Neuronal stem cell (in vitro differentiated cells): ENCODE results near the gene ME2.

Experiments used
- DNase-seq: peaks from one replicate; pipeline ENCODE4 v3.0.0-alpha.2; 2013; ENCODE audit warnings: low spot score
- H2AFZ ChIP-seq: one replicate; pipeline ENCODE4 v1.6.1; 2013; ENCODE audit warnings: mild to moderate bottlenecking, low read length, inconsistent platforms
- H2AK5ac ChIP-seq: 2 replicates; pipeline ENCODE4 v1.6.1; 2013; ENCODE audit warnings: low read depth, mild to moderate bottlenecking, inconsistent platforms, low read length, moderate library complexity, mixed read lengths
- H2BK120ac ChIP-seq: 2 replicates; pipeline ENCODE4 v1.6.1; 2013; ENCODE audit warnings: low read depth, mild to moderate bottlenecking, inconsistent platforms, low read length, moderate library complexity, mixed read lengths
- H2BK12ac ChIP-seq: one replicate; pipeline ENCODE4 v1.6.1; 2013; ENCODE audit warnings: low read length, inconsistent platforms
- H2BK15ac ChIP-seq: 2 replicates; pipeline ENCODE4 v1.6.1; 2013; ENCODE audit warnings: mild to moderate bottlenecking, low read length, inconsistent platforms, mixed read lengths
- H2BK5ac ChIP-seq: one replicate; pipeline ENCODE4 v1.6.1; 2013; ENCODE audit warnings: inconsistent platforms, mild to moderate bottlenecking, low read length, moderate library complexity
- H3K14ac ChIP-seq: one replicate; pipeline ENCODE4 v1.6.1; 2013; ENCODE audit warnings: low read length, inconsistent platforms
- H3K18ac ChIP-seq: 2 replicates; pipeline ENCODE4 v1.6.1; 2013; ENCODE audit warnings: low read length, inconsistent platforms
- H3K23ac ChIP-seq: 2 replicates; pipeline ENCODE4 v1.6.1; 2013; ENCODE audit warnings: low read depth, mild to moderate bottlenecking, mixed read lengths, low read length, inconsistent platforms; ENCODE audit not compliant: poor library complexity
- H3K27ac ChIP-seq: replicated peaks from 3 replicates; pipeline ENCODE4 v1.5.1; 2013; ENCODE audit warnings: low read length, inconsistent platforms
- H3K27me3 ChIP-seq, 3 experiments: 2 replicates each; pipeline ENCODE4 v1.6.1; 2013; ENCODE audit warnings: low read length in 3 of 3, mild to moderate bottlenecking in 2 of 3, inconsistent platforms in 1 of 3, low read depth in 1 of 3, mixed read lengths in 1 of 3, moderate library complexity in 1 of 3; ENCODE audit not compliant: control insufficient read depth in 3 of 3, insufficient read depth in 3 of 3
- H3K36me3 ChIP-seq, 2 donors: replicated peaks in 1 of 2; 2 replicates each; pipeline ENCODE4 v1.6.1; 2013; ENCODE audit warnings: low read length in 2 of 2; ENCODE audit not compliant: control insufficient read depth in 2 of 2, insufficient read depth in 2 of 2
- H3K4ac ChIP-seq: 2 replicates; pipeline ENCODE4 v1.6.1; 2013; ENCODE audit warnings: inconsistent platforms, mild to moderate bottlenecking, low read length, moderate library complexity
- H3K4me1 ChIP-seq, 2 donors: 1 replicate in 1 of 2; 2 replicates in 1 of 2; pipeline ENCODE4 v1.6.1; 2013; ENCODE audit warnings: low read length in 2 of 2, low read depth in 1 of 2; ENCODE audit not compliant: control insufficient read depth in 2 of 2, insufficient read depth in 1 of 2
- H3K4me2 ChIP-seq: one replicate; pipeline ENCODE4 v1.6.1; 2013; ENCODE audit warnings: mild to moderate bottlenecking, low read length, inconsistent platforms; ENCODE audit not compliant: insufficient read depth, poor library complexity, severe bottlenecking
- H3K4me3 ChIP-seq, 2 donors: 2 replicates each; pipeline ENCODE4 v1.5.1; 2013; ENCODE audit warnings: low read length in 2 of 2, mild to moderate bottlenecking in 2 of 2, inconsistent platforms in 1 of 2, moderate library complexity in 1 of 2
- H3K79me1 ChIP-seq: one replicate; pipeline ENCODE4 v1.6.1; 2013; ENCODE audit warnings: low read depth, mild to moderate bottlenecking, inconsistent platforms, low read length, moderate library complexity
- H3K9ac ChIP-seq: one replicate; pipeline ENCODE4 v1.6.1; 2013; ENCODE audit warnings: mild to moderate bottlenecking, low read depth, low read length, inconsistent platforms; ENCODE audit not compliant: poor library complexity
- H3K9me3 ChIP-seq, 2 donors: replicated peaks in 1 of 2; 2 replicates each; pipeline versions ENCODE3 to v1.6.1; 2013; ENCODE audit warnings: low read length in 2 of 2, mild to moderate bottlenecking in 2 of 2, inconsistent platforms in 1 of 2, low read depth in 1 of 2, mixed read lengths in 1 of 2, moderate library complexity in 1 of 2; ENCODE audit not compliant: control insufficient read depth in 2 of 2, insufficient read depth in 1 of 2
- H4K8ac ChIP-seq: one replicate; pipeline ENCODE4 v1.6.1; 2013; ENCODE audit warnings: low read depth, mild to moderate bottlenecking, inconsistent platforms, low read length, moderate library complexity
- H4K91ac ChIP-seq: one replicate; pipeline ENCODE4 v1.6.1; 2013; ENCODE audit warnings: low read length, low read depth, mild to moderate bottlenecking, inconsistent platforms; ENCODE audit not compliant: poor library complexity
- WGBS, 2 donors: extraction: QIAGEN DNeasy Blood & Tissue Kit; methylation state at CpG; one replicate each; pipeline ENCODE4 v1.1.7; 2013; ENCODE audit warnings: missing lambda C conversion rate in 2 of 2, mixed read lengths in 1 of 2; ENCODE audit not compliant: insufficient read length in 2 of 2, insufficient replicate concordance in 1 of 2; ENCODE audit errors: extremely low coverage in 2 of 2; 5-methylcytosine and 5-hydroxymethylcytosine counted together

ME2 gene

DNA sequence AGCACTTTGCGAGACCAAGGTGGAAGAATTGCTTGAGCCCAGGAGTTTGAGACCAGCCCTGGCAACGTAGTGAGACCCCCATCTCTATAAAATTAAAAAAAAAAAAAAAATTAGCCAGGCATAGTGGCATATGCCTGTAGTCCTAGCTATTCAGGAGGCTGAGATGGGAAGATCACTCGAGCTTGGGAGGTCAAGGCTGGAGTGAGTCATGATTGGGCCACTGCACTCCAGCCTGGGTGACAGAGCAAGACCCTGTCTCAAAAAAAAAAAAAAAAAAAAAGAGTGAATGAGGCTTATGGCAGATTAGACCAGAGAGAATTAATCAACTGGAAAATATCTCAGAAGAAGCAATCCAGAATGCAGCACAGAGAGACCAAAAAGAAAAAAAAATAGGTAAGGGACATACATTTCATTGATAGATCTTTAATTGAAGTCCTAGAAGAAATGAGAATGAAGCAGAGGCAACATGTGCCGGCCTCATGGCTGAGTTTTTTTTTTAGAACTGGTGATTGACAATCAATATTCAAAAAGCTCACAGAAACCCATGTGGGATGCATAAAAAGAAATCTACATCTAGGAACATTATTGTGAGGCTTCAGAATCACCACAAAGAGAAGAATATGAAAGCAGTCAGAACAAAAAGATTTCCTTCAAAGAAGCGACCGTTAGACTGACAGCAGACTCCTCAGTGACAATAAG, 56.7 kb downstream of the ME2 start:
- Histone ChIP-seq H3K14ac (no peak overlapping the region), H2AFZ (no peak overlapping the region), H2BK5ac (no peak overlapping the region), H4K8ac (no peak overlapping the region), H3K9me3 (peaks cover 0 to 29% of the 10 kb centered on the region in 2 donors), H2BK12ac (no peak overlapping the region), H3K4me1 (peaks cover 0 to 2% of the 10 kb centered on the region in 2 donors), H3K4ac (no peak overlapping the region), H3K36me3 (peaks cover 1 to 71% of the 10 kb centered on the region in 2 donors), H3K4me3 (no peak overlapping the region), H3K23ac (no peak overlapping the region), H3K79me1 (no peaks in the 10 kb centered on the region), H4K91ac (no peak overlapping the region), H3K27ac (no peak overlapping the region), H2AK5ac (no peak overlapping the region), H3K18ac (no peak overlapping the region), H3K9ac (no peak overlapping the region), H2BK15ac (no peak overlapping the region), H2BK120ac (no peak overlapping the region), H3K27me3 (no peaks in the 10 kb centered on the region), H3K4me2 (no peak overlapping the region)
- no CpG with 5 or more reads among the region's 6 CpGs for WGBS, 2 donors
- no peak for DNase-seq

- Histone ChIP-seq H3K36me3 (peaks cover 1 to 67% of the 10 kb centered on the region in 2 donors), H3K9me3 (peaks cover 0 to 29% of the 10 kb centered on the region in 2 donors), H2BK120ac (no peak overlapping the region), H2BK5ac (no peak overlapping the region), H3K4me1 (peaks cover 0 to 2% of the 10 kb centered on the region in 2 donors), H4K8ac (no peak overlapping the region), H3K4me3 (no peak overlapping the region), H3K14ac (no peak overlapping the region), H3K27me3 (no peaks in the 10 kb centered on the region), H3K23ac (no peak overlapping the region), H2AFZ (no peak overlapping the region), H3K79me1 (no peaks in the 10 kb centered on the region), H2AK5ac (no peak overlapping the region), H4K91ac (no peak overlapping the region), H3K9ac (no peak overlapping the region), H2BK12ac (no peak overlapping the region), H3K4me2 (no peak overlapping the region), H3K27ac (no peak overlapping the region), H2BK15ac (no peak overlapping the region), H3K4ac (no peak overlapping the region), H3K18ac (no peak overlapping the region)
- no CpG with 5 or more reads among the region's 1 CpG for WGBS, 2 donors
- DNase-seq = no peak
These were observed 58.3 kb downstream of the ME2 start for GRCh38 chr18:50937183-50937582.

GRCh38 chr18:50938912-50939311, 60.0 kb downstream of the ME2 start:
- Histone ChIP-seq H3K14ac (no peak overlapping the region), H3K18ac (no peak overlapping the region), H3K9ac (no peak overlapping the region), H2BK15ac (no peak overlapping the region), H4K91ac (no peak overlapping the region), H3K4me2 (no peak overlapping the region), H4K8ac (no peak overlapping the region), H3K27me3 (no peaks in the 10 kb centered on the region), H3K4ac (no peak overlapping the region), H2AFZ (no peak overlapping the region), H2BK5ac (no peak overlapping the region), H3K79me1 (no peaks in the 10 kb centered on the region), H2BK12ac (no peak overlapping the region), H3K4me1 (peaks cover 0 to 2% of the 10 kb centered on the region in 2 donors), H3K9me3 (peaks cover 0 to 25% of the 10 kb centered on the region in 2 donors), H3K36me3 (peaks cover 1 to 65% of the 10 kb centered on the region in 2 donors), H2BK120ac (no peak overlapping the region), H3K23ac (no peak overlapping the region), H3K4me3 (no peak overlapping the region), H3K27ac (no peak overlapping the region), H2AK5ac (no peak overlapping the region)
- no peak for DNase-seq
- WGBS, 2 donors = no CpG with 5 or more reads among the region's 2 CpGs

DNA sequence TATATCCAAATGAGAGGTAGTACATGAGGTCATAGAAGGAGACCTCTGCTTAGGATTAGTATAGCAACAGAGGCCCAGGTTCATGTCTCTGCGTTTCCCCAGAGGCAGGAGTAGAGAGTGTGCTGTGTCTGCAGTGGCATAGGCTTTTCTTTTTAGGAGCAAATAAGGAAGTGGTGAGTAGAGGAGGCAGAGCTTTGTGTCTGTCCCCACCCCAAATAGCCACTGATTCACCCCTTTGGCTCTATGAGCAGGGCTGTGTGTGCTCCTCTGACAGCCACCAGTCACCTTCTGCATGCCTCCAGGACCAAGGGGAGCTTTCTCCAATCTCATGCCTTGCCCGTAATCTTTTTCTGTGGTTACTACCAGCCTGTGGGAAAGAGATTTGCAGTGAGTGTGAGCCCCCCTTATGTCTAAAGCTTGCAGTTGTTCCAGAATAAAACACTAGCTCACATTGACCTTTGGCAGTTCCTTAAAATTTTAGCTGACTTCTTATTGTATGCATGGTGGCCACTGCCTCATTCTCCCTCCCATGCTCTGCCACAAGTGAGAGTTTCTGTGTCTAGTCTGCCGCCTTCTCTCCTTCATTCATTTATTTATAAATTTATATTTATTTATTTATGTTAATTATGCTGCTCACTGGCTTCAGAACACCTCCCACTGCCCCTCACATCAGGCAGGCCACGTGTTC, 65.5 kb downstream of the ME2 start:
- Histone ChIP-seq H4K8ac (no peak overlapping the region), H2BK5ac (no peak overlapping the region), H2AFZ (no peak overlapping the region), H3K4me1 (no peaks in the 10 kb centered on the region), H3K9me3 (peaks cover 0 to 10% of the 10 kb centered on the region in 2 donors), H2BK12ac (no peak overlapping the region), H2BK15ac (no peak overlapping the region), H2AK5ac (no peak overlapping the region), H3K23ac (no peak overlapping the region), H3K4me3 (no peak overlapping the region), H4K91ac (no peak overlapping the region), H3K27ac (no peak overlapping the region), H3K4ac (no peak overlapping the region), H3K27me3 (no peaks in the 10 kb centered on the region), H2BK120ac (no peak overlapping the region), H3K9ac (no peak overlapping the region), H3K14ac (no peak overlapping the region), H3K18ac (no peak overlapping the region), H3K36me3 (peaks cover 5 to 87% of the 10 kb centered on the region in 2 donors), H3K79me1 (no peaks in the 10 kb centered on the region), H3K4me2 (no peak overlapping the region)
- DNase-seq = no peak
- WGBS, 2 donors = no CpG with 5 or more reads among the region's 4 CpGs
